HG03039 (cell line): ENCODE measurements around the gene MYO1D.

ENCODE experiments used
- ATAC-seq: cut with Tn5 transposase; IDR thresholded peaks from one replicate; pipeline ENCODE4 v1.9.1; 2021; ENCODE audit warnings: mild to moderate bottlenecking, moderate library complexity; ENCODE audit not compliant: unreplicated experiment

Gene MYO1D

DNA sequence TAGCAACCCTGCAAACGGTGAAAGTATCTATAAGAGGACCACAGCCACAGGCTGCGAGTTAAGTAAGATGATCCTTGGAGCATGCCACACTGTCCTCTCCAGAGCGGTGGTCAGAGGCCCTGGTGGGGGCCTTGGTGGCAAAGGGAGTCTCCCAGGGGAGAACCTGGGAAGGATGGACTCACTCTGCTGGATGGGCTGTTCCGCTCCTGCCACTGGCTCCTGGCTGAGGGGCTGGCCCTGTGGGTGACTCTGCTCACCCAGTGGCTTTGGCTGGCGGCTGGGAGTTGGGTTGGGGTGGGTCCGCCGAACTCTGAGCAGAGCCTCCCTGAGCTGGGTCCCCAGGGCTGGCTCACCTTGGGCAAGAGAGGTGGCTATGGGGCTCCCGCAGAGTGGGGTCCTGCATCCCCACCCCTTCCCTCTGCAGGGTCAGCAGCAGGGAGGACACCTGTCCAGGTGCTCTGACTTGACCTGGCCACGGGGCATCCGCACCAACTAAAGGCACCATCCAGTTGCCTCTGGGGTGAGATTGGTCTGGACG lies 382.9 kb downstream of the MYO1D start:
- ATAC-seq: no peak

DNA sequence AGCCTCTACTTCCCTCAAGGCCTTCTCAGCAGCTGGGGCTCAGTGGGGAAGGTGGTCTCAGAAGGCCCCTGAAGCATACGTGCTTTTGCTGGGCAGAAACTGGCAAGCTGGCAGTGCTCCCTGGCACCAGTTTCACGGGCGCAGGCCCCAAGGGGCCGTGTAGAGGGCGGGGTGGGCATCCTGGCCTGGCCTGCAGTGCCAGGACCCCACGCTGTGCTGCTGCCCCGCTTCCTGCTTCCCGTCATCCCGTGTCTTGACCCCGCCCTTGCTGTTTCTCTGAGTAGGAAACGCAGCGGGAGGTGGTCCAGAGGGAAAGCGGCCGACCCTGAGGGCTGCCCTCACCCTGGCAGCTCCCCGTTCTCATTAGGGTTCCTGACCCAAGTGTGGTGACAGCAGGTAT lies 383.4 kb downstream of the MYO1D start:
- ATAC-seq: no peak

DNA sequence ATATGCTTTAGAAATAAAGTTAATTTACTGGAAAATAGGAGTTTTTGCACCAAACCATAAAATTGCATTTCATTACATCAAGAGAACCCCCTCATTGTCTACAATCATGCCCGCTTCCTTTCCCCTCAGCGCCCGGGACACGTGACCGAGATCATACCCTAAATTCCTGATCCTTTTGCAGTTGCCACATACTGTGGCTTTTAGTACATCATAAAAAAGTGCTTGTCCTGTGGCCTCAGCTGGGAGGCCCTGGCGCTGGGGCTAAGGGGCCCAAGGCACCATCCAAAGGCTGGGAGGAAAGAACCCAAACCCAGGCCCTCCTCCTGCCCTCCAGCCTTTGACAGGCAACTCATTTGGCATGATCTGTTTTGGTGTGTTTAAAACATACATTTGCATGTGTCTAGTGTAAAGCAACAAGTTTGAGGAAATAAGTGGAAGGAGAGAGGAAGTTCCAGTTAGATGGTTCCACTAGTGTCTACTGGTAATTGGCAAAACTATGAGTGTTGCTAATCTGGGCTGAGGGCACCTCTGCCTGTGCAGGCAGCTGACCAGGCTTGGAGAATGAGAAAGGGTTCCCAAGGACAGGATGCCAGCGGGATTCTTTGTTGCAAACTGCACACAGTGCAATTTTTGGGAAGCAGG lies 384.2 kb downstream of the MYO1D start:
- no peak for ATAC-seq

DNA sequence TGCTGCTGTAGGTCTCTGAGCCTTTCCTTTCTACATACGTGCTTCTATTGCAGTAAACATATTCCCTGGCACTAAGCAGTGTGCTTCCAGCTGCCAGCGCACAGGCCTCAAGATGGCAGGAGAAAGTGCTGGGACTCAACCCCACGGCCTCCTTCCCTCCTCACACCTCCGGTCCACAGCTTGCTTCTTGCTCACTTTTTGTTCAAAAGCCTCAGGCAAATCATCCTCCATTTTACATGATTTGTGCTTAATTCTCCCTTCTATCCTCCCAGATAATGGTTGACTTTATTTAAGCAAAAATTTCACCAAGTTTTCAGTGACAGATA lies 384.7 kb downstream of the MYO1D start:
- no peak for ATAC-seq

DNA sequence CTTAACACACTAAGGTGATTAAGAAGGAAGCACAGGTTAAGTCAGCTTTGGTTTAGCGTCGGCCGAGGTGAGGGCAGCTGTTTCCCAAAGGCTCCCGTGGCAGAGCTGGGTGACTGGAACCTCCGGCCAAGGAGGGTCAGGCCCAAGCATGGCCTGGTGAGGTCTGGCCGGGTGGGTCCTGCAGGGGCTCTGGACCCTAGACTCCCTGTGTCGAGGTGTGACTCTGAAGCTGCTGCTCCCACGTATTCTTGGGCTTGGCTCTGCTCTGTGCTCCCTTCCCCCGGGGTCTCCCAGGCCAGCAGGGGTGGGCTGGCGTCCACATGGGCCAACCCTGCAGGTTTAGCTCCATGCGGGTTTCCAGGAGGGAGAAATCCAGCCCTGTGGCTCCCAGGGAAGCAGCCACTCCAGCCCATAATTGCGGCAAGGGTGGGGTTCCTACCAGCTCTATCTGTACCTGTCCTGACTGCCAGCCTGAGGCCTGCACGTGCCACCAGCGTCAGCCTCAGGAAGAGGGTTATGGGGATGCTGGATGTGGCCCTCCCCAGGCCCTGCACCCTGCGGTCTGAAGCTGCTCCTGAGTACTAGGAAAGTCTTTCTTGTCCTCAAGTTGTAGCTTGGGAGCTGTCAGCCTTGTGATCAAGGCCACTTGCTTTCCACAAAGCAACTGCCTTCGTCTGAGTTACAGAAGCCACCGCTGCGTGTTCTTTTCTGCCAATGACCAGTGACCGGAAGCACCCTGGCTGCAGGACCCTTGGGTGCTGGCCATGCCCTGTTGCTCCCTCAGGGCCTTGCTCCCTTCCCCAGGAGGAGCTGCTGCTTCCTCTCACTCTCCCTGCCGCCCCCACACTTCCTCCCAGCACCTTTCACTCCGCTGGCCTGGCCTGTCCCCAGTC lies 385.3 kb downstream of the MYO1D start:
- ATAC-seq: no peak

DNA sequence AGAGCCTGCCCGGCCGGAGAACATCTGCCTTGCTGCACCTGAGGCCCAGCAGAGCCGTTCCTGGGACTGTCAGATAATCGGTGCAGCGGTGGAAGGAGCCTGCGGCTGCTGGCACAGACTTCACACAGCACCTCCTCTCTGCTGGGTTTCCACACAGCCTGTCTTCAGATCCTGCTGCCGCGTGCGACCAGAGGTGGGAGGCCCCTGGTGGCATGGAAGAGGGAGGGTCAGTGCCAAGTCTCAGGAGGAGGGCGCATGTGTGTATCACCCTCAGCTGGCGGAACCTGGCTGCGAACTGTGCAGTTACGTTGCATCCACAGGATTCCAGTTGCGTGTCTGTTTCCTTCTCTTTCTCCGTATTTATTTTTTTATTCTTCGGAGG lies 386.8 kb downstream of the MYO1D start:
- no peak for ATAC-seq

DNA sequence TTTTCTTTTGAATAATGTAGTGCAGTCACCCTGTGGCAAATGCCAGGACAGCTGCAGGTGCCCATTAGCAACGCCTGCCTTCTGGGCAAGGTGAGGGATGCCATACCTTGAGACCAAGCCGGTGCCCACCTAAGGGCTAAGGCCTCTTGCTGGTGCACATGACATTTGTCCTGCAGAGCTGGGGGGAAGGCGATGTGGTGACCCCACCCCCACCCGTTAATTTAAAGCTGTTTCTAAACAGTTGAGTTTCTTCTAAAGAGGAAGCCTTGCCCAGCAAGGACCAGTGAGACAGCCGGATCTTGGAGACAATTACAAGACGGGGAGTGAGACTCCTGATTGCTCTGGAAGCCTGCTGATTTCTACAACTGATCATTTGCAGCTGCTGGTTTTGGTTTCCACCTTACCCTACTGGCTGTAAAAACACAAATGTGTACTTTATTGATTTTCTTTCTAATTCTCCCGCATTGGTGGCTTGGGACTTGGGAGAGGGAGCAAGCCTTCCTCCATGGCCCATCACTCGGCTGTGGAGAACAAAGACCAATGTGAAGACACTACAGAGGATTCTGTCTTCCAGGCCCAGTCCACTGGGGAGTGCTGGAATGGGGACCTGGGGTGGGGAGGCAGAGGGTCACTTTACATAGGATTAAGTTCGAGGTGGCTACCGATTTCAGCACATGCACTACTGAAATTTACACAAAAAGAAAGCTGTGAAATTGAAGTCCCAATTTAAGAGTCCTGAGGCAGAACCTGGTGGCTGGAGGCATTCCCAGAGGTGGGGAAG lies 387.4 kb downstream of the MYO1D start:
- no peak for ATAC-seq

DNA sequence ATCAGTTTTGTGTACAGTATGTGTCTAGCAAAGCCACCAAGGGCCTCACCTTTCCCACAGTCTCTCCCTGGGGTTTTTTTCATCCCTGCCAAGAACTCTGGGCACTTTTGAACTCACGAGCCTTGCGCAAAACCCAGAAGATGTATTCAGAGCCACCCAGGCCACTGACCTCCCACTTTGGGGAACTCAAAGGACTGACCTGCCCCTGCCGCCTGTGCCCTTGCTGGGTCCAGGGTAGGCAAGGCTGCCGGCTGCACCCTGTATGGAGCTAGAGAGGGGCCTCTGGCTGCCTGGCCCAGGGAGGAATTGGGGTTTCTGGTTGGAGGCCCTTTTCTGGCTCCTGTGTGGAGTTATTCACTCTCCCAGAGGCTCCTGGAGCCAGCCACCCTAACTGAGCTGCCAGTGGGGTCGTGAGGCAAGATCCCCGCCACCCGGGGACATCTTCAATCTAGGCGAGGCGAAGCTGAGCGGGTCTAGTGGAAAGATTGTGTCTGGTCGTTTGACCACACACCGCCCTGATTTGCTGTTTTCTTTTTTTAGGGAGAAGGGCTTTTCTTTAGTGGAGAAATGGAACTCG lies 388.2 kb downstream of the MYO1D start:
- ATAC-seq: no peak

DNA sequence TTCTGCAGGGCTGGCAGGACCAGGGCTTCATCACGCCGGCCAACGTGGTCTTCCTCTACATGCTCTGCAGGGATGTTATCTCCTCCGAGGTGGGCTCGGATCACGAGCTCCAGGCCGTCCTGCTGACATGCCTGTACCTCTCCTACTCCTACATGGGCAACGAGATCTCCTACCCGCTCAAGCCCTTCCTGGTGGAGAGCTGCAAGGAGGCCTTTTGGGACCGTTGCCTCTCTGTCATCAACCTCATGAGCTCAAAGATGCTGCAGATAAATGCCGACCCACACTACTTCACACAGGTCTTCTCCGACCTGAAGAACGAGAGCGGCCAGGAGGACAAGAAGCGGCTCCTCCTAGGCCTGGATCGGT lies 388.8 kb downstream of the MYO1D start:
- no peak for ATAC-seq

DNA sequence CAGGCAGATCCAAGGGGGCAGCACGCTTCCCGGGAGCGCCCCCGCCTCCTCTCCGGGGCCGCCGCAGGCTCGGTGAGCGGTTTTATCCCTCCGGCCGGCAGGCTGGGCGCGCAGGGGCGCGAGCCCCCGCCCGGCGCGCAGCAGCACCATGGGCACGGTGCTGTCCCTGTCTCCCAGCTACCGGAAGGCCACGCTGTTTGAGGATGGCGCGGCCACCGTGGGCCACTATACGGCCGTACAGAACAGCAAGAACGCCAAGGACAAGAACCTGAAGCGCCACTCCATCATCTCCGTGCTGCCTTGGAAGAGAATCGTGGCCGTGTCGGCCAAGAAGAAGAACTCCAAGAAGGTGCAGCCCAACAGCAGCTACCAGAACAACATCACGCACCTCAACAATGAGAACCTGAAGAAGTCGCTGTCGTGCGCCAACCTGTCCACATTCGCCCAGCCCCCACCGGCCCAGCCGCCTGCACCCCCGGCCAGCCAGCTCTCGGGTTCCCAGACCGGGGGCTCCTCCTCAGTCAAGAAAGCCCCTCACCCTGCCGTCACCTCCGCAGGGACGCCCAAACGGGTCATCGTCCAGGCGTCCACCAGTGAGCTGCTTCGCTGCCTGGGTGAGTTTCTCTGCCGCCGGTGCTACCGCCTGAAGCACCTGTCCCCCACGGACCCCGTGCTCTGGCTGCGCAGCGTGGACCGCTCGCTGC lies 389.3 kb downstream of the MYO1D start:
- peak; percentile 12 for ATAC-seq

DNA sequence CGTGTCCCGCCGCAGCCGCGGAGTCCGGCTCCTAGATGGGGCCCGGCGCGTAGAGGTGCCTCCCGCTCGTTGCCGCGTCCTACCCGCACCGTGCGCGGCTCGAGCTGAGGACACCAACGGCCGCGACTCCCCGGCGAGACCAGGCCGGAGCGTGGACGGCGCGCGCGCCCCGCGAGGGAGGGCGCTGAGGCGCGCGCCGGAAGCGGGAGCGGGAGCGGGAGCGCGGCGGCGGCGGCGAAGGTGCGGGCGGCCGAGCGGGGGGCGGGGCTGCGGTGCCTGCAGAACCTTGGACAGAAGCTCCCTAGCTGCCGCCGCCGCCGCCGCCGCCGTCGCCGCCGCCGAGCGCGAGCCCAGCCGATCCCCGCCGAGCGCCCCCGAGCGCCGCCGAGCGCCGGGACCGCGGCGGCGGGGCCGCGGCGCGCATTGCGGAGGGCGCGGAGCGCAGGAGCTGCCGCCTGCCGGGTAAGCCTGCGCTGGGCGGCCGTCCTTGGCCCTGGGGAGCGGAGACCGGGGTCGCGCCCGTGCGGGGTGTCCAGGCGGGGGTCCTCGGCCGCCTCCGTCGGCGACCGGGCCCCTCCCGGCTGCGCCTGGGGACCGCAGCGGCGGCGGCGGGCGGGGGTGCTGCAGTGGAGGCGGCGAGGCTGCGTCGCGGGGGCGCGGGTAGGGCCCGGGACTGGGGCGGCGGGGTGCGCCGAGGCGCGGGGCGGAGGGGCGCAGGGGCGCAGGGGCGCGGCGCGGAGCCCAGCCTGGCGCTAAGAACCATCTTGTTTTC lies 390.0 kb downstream of the MYO1D start, which contains the start of gene CDK5R1:
Gene CDK5R1 (plus strand): TSS at position 293 of the 772 bp plus-strand sequence. CDS start 628 bp downstream, outside the sequence.
- ATAC-seq: peak; percentile 35

DNA sequence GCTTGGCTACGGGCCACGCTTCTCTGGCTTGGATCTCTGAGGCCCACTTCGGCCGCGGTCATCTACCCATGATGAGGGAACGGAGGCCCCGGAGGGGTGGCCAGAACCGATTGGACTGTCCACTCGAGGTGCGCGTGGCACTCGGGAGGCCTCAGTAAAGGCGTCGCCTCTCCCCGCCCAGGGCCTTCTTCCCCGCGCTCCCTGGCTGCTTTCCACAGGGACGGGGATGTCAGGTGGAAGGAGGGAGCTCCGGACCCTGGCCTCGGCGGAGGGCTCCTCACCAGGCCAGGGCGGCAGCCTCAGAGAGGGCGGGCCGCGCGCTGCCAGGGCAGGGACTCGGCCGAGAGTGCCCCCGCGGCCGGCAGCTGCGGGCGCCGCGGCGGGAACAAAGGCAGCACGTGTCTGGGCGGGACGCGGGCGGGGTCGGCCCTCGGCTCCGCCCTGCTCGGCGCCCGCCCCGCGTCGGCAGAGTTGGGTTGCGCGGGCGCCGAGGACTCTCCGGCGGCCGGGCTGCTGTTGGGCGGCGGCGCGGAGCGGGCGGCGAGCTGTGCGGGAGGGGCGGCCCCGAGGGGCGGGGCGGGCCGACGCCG lies 390.7 kb downstream of the MYO1D start:
- peak; percentile 35 for ATAC-seq

DNA sequence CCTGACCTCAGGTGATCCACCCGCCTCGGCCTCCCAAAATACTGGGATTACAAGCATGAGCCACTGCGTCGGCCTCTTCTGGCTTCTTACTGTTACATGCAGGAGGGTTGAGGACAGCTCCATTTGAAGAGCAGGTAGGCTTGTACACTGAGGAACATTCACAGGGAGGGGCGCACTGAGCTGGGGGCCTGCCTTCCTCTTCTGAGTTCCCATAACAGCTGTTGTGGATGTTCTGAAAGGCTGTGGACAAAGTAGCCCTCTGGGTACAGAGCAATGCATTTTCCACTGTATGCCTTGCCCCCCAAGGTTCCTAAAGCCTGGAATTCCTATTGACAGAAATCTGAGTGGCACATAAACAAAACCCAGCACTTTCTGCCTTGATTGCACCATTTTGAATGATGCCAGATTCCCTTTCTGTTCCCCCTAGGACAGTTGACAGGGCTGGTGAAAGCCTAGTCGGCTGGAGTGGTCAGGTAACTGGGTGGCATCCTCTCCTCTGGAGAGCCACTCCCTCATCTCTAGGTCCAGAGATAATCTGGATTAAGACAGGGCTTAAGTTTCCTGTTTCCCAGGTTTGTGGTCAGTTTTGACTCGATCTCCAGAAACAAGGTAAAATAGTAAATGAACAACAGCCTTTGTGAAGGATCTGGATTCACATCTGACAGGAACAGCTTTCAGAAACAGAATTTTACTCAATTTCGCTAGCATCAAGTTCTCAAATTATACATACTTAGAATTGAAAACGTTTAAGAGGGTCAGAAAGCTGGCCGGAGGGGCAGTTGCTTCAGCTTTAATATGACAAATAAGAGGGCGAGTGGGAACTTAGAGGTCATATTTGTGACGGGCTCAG lies 391.4 kb downstream of the MYO1D start:
- ATAC-seq: no peak

DNA sequence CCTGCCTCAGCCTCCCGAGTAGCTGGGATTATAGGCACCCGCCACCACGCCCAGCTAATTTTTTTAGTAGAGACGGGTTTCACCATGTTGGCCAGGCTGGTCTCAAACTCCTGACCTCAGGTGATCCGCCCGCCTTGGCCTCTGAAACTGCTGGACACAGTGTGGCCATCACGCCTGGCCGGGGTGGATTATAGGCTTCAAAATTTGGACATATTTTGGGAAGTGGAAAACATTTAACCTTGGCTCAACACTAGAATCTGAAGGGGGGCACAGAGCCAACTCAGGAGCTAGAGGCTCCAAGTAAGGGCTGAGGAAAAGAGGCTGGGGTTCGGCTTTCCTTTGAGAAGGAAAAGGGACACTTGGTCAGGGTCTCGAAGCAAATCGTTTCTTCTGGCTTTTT lies 392.3 kb downstream of the MYO1D start:
- no peak for ATAC-seq

DNA sequence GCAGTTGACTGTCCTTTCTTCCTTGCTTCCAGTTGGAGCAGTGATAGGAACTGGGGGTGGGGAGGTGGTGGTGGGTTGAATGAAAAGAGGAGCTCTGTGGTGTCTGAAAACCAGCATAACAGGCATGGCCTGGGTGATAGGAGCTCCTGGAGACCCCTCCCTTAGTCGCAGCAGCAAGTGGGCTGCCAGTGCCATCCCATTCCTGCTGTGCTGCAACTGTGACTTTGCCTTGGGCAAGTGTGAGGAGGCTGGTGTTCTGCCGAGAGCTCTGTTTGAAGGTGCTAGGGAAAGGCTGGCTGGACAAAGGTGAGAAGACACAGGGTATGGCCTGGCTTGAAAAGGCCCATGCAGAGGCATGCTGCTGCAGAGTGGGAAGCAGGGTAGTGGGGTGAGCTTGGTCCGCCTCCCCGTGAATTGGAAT lies 392.9 kb downstream of the MYO1D start:
- no peak for ATAC-seq

DNA sequence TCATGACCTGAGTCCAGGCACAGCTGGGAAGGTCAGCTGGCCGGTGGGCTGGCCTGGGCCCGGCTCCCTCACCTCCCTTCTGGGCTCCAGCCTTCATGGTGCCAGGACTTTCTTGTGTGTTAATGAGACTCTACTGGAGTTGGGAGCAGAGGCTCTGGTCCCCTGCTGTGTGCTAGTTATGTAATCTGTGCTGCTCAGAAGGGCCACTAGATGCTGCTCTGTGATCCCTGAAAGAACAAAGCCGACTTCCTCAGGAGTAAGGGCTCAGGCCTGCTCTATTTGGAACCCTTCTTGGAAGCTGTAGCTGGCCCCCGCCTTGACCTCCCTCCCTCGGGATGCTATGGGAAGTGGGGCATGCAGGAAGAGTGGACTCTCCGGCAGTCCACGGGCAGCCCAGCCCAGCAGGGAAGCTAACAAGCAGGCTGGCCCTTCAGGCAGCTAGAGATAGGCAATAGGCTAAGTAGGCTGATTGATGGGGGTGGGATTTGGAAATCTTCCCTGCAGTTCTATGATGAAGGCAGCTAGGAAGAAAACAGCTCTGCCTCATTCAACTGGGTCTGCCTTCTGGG lies 393.4 kb downstream of the MYO1D start:
- no peak for ATAC-seq

DNA sequence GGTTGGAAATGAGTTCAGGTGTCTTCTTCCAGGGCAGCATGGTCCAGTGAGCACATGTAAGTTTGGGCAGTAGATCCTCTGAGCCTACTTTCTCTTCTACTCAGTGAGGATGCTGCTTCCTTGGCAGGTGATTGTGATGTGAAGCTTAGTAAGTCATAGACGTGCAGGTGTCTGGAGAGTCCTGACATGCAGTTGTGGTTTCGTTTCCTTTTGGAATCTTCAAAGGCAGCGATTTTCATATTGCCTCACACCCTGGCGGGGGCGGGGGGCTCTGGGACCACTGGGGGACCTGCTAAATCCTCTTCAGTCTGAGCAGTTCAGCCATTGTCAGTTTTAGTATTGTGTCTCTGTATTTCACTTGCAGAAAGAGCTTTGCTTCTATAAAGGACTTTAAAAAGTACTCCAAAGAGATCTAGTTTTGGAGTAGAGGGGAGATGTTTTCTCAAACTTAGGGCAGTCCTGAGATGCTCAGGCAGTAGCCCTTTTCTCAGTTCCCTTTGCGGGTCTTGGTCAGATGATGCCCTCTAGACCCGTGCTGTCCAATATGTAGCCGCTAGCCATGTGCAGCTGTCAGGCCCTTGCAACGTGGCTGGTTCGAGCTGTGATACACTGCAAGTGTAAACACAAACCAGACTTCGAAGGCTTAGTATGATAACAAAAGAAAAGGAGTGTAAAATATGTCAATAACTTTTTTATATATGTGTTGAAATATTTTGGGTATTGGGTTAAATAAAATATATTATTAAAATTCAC lies 394.2 kb downstream of the MYO1D start:
- ATAC-seq: no peak
